ENCODE measurements around the gene RGS18.
"Not testable (repeated sequence)": the region's sequence is repeated elsewhere in the genome, so short reads cannot be mapped to it uniquely, and the experiment has no call there.

RGS18 gene

GRCh38 chr1:192167011-192167410 lies 8.7 kb downstream of the RGS18 start:
- DNase-seq (ENCODE audit: low read depth): no peak

GRCh38 chr1:192167911-192168700 lies 9.8 kb downstream of the RGS18 start:
- DNase-seq (ENCODE audit: low read depth): no peak

- no peak for DNase-seq (ENCODE audit: low read depth)
These were observed 10.7 kb downstream of the RGS18 start for GRCh38 chr1:192168964-192169363.

- no peak for DNase-seq (ENCODE audit: low read depth)
These were observed 12.1 kb downstream of the RGS18 start for GRCh38 chr1:192170196-192170984.

- no peak for DNase-seq (ENCODE audit: low read depth)
These were observed 12.9 kb downstream of the RGS18 start for GRCh38 chr1:192171123-192171522.

GRCh38 chr1:192175971-192176370 lies 17.7 kb downstream of the RGS18 start:
- DNase-seq (ENCODE audit: low read depth): no peak

GRCh38 chr1:192183788-192184187 lies 25.5 kb downstream of the RGS18 start:
- DNase-seq (ENCODE audit: low read depth): no peak

- DNase-seq (ENCODE audit: low read depth): no peak
These were observed 27.9 kb downstream of the RGS18 start for GRCh38 chr1:192186197-192186596.

- DNase-seq (ENCODE audit: low read depth): no peak
These were observed 31.8 kb downstream of the RGS18 start for GRCh38 chr1:192190066-192190465.

- DNase-seq (ENCODE audit: low read depth): no peak
These were observed 43.0 kb downstream of the RGS18 start for GRCh38 chr1:192201303-192201702.

- no peak for DNase-seq (ENCODE audit: low read depth)
These were observed 66.1 kb downstream of the RGS18 start for GRCh38 chr1:192224396-192224795.

- no peak for DNase-seq (ENCODE audit: low read depth)
These were observed 66.6 kb downstream of the RGS18 start for GRCh38 chr1:192224846-192225245.

GRCh38 chr1:192225266-192225665 lies 67.0 kb downstream of the RGS18 start:
- DNase-seq (ENCODE audit: low read depth): no peak

- no peak for DNase-seq (ENCODE audit: low read depth)
These were observed 67.4 kb downstream of the RGS18 start for GRCh38 chr1:192225703-192226102.

- no peak for DNase-seq (ENCODE audit: low read depth)
These were observed 69.1 kb downstream of the RGS18 start for GRCh38 chr1:192227330-192227729.

GRCh38 chr1:192227980-192228379 lies 69.7 kb downstream of the RGS18 start:
- not testable (repeated sequence) for DNase-seq (ENCODE audit: low read depth)

- no peak for DNase-seq (ENCODE audit: low read depth)
These were observed 74.7 kb downstream of the RGS18 start for GRCh38 chr1:192232817-192233417.

GRCh38 chr1:192235127-192235526 lies 76.9 kb downstream of the RGS18 start:
- no peak for DNase-seq (ENCODE audit: low read depth)
